Astrocyte (in vitro differentiated cells and primary cell): Measurements from ENCODE around the gene SIGLEC8. TPM values are rescaled to one million over a fixed set of nuclear protein-coding genes. Genes with fewer than 3 reads are reported as not detected.

Source experiments
- DNase-seq: peaks from one replicate; pipeline ENCODE4 v3.0.0-alpha.2; 2010; ENCODE audit warnings: low read depth
- FAIRE-seq: peaks from 2 replicates; lab custom pipeline; 2011; peaks lifted over from hg19 to GRCh38; lab: Jason Lieb, UNC
- H2AFZ ChIP-seq: 2 replicates; pipeline ENCODE4 v1.6.0; 2012; ENCODE audit warnings: low read depth, low read length, inconsistent platforms
- H3K27ac ChIP-seq: 2 replicates; pipeline ENCODE4 v1.5.1; 2011; ENCODE audit warnings: low read depth, low read length, inconsistent platforms
- H3K27me3 ChIP-seq: 2 replicates; pipeline ENCODE4 v1.6.0; 2011; ENCODE audit warnings: low read length, inconsistent platforms; ENCODE audit not compliant: insufficient read depth
- H3K36me3 ChIP-seq: 2 replicates; pipeline ENCODE4 v1.5.1; 2011; ENCODE audit warnings: low read length, inconsistent platforms; ENCODE audit not compliant: insufficient read depth
- H3K4me1 ChIP-seq: 2 replicates; pipeline ENCODE4 v1.5.1; 2011; ENCODE audit warnings: low read length, inconsistent platforms; ENCODE audit not compliant: insufficient read depth
- H3K4me2 ChIP-seq: 2 replicates; pipeline ENCODE4 v1.6.0; 2012; ENCODE audit warnings: low read length, inconsistent platforms
- H3K4me3 ChIP-seq: 2 replicates; pipeline ENCODE4 v1.5.1; 2011; ENCODE audit warnings: low read depth, mild to moderate bottlenecking, low read length, inconsistent platforms; ENCODE audit not compliant: insufficient read depth
- H3K79me2 ChIP-seq: 2 replicates; pipeline ENCODE4 v1.6.0; 2012; ENCODE audit warnings: mild to moderate bottlenecking, low read length, inconsistent platforms; ENCODE audit not compliant: insufficient read depth
- H3K9ac ChIP-seq: 2 replicates; pipeline ENCODE4 v1.6.0; 2012; ENCODE audit warnings: mild to moderate bottlenecking, low read length, inconsistent platforms
- H3K9me3 ChIP-seq: 2 replicates; pipeline ENCODE4 v1.5.1; 2012; ENCODE audit warnings: low read depth, mild to moderate bottlenecking, low read length, inconsistent platforms; ENCODE audit not compliant: insufficient read depth
- H4K20me1 ChIP-seq: 2 replicates; pipeline ENCODE4 v1.6.0; 2012; ENCODE audit warnings: low read length, inconsistent platforms; ENCODE audit not compliant: insufficient read depth
- H3K27ac Mint-ChIP-seq: one replicate; pipeline ENCODE4 v1.8.0; 2021; ENCODE audit warnings: mild to moderate bottlenecking, mixed read lengths; ENCODE audit not compliant: unreplicated experiment
- H3K27me3 Mint-ChIP-seq: one replicate; pipeline ENCODE4 v1.8.0; 2021; ENCODE audit warnings: low read depth, mixed read lengths; ENCODE audit not compliant: unreplicated experiment
- H3K36me3 Mint-ChIP-seq: one replicate; pipeline ENCODE4 v1.8.0; 2021; ENCODE audit warnings: low read depth, mixed read lengths; ENCODE audit not compliant: unreplicated experiment
- H3K4me1 Mint-ChIP-seq: one replicate; pipeline ENCODE4 v1.8.0; 2021; ENCODE audit warnings: low read depth, mixed read lengths; ENCODE audit not compliant: unreplicated experiment
- H3K4me3 Mint-ChIP-seq: one replicate; pipeline ENCODE4 v1.8.0; 2021; ENCODE audit warnings: mild to moderate bottlenecking, moderate library complexity, mixed read lengths; ENCODE audit not compliant: unreplicated experiment
- H3K9me3 Mint-ChIP-seq: one replicate; pipeline ENCODE4 v1.8.0; 2021; ENCODE audit warnings: mild to moderate bottlenecking, mixed read lengths; ENCODE audit not compliant: unreplicated experiment
- CTCF ChIP-seq: IDR thresholded peaks from 2 replicates; pipeline ENCODE4 v1.5.1; 2011; ENCODE audit warnings: low read depth, mild to moderate bottlenecking, inconsistent platforms, low read length, moderate library complexity; ENCODE audit not compliant: insufficient read depth
- EZH2 ChIP-seq: IDR thresholded peaks from 2 replicates; pipeline ENCODE4 v1.6.1; 2012; ENCODE audit warnings: mild to moderate bottlenecking, low read length, inconsistent platforms; ENCODE audit not compliant: insufficient read depth
- total RNA-seq: library from RNA; stranded (reverse); gene quantifications from 2 replicates; pipeline ENCODE4 v1.2.1, GENCODE V29; 2021

The SIGLEC8 gene
- total RNA-seq, 1 donor from 2014 or later = not detected

DNA sequence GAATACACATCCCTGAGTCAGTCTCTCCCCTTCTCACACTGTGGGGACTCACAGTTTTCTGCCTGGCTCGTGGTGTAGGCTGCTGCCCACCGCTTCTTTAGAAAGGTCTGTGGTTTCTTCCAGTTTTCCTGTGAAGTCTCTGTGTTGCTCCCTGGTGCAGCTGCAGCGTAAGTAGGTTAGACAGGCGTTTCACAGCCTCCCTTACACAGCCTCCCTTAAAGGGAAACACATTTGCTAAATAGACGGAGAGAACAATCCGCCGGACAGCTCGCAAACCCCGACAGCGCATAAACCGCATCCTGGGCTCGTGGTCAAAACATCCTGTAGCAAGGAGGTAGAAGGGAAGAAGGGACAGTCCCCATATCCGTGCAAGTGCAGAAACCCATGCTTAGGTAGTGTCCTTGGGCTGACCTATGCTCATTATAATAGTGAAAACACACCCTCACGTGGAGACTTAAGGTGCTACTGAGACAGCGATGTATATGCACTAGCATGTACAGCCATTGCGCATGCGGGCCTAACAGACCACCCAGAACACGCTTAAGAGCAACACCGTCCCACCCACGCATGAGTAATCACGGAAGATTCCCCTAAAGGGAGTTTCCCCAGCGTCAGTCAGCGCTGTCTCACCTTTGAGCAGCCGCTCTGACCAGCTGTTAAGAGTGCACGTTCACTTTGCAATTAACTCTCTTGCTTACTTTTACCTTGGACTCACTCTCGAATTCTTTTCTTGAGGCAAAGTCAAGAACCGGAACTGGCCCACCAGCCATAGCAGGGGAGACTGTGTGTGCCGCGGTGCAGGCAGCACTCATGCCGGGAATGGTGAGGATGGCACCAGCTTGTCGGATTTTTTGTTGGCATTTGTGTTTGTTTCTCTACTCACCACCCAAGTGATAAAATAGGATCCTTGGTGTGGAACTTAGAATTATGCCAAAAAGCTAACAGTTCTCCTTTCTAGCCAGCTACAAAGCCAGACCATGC, 16.6 kb downstream of the SIGLEC8 start:
- FAIRE-seq = no peak
- H3K4me3 Mint-ChIP-seq = no peak overlapping the region

GRCh38 chr19:51440846-51441409, 17.3 kb downstream of the SIGLEC8 start:
- Mint-ChIP-seq H3K4me3 (no peak overlapping the region), H3K27me3 (peaks cover 34% of the 10 kb centered on the region), H3K4me1 (peaks cover 7% of the 10 kb centered on the region), H3K36me3 (no peaks in the 10 kb centered on the region), H3K27ac (no peak overlapping the region), H3K9me3 (peaks cover 2% of the 10 kb centered on the region)
- H3K79me2 ChIP-seq = no peaks in the 10 kb centered on the region
- H3K36me3 ChIP-seq = no peaks in the 10 kb centered on the region
- no peak overlapping the region for H3K4me2 ChIP-seq
- no peaks in the 10 kb centered on the region for H4K20me1 ChIP-seq
- TF ChIP-seq EZH2 (no peak), CTCF (no peak)
- no peaks in the 10 kb centered on the region for H3K4me1 ChIP-seq
- H3K27ac ChIP-seq = no peak overlapping the region
- FAIRE-seq (no peak), DNase-seq (no peak)
- no peak overlapping the region for H3K4me3 ChIP-seq
- no peak overlapping the region for H3K9ac ChIP-seq
- no peaks in the 10 kb centered on the region for H3K27me3 ChIP-seq
- H2AFZ ChIP-seq = no peak overlapping the region
- H3K9me3 ChIP-seq = no peaks in the 10 kb centered on the region

More for the DNA sequence above, 16.6 kb downstream of the SIGLEC8 start:
- Histone ChIP-seq H3K4me3 (no peak overlapping the region), H3K4me1 (no peaks in the 10 kb centered on the region), H2AFZ (no peak overlapping the region), H3K36me3 (no peaks in the 10 kb centered on the region), H3K4me2 (no peak overlapping the region), H3K27ac (no peak overlapping the region), H3K9ac (no peak overlapping the region), H4K20me1 (no peaks in the 10 kb centered on the region), H3K9me3 (no peaks in the 10 kb centered on the region), H3K79me2 (no peaks in the 10 kb centered on the region), H3K27me3 (no peaks in the 10 kb centered on the region)
- no peak for DNase-seq
- no peak for TF ChIP-seq EZH2
- no peak for TF ChIP-seq CTCF
- Mint-ChIP-seq H3K27ac (no peak overlapping the region), H3K36me3 (no peaks in the 10 kb centered on the region), H3K27me3 (peaks cover 26% of the 10 kb centered on the region), H3K4me1 (peaks cover 7% of the 10 kb centered on the region), H3K9me3 (peaks cover 2% of the 10 kb centered on the region)
